OCI-M1 (cell line): ENCODE data around the gene FCGBP.
"Not testable (repeated sequence)": the region's sequence is repeated elsewhere in the genome, so short reads cannot be mapped to it uniquely, and the experiment has no call there.

Experiments
- DNase-seq: peaks from one replicate; lab custom pipeline; 2025; lab: John Stamatoyannopoulos, UW

Gene FCGBP

GRCh38 chr19:39890755-39891551 lies 43.5 kb downstream of the FCGBP start:
- no peak for DNase-seq

DNA sequence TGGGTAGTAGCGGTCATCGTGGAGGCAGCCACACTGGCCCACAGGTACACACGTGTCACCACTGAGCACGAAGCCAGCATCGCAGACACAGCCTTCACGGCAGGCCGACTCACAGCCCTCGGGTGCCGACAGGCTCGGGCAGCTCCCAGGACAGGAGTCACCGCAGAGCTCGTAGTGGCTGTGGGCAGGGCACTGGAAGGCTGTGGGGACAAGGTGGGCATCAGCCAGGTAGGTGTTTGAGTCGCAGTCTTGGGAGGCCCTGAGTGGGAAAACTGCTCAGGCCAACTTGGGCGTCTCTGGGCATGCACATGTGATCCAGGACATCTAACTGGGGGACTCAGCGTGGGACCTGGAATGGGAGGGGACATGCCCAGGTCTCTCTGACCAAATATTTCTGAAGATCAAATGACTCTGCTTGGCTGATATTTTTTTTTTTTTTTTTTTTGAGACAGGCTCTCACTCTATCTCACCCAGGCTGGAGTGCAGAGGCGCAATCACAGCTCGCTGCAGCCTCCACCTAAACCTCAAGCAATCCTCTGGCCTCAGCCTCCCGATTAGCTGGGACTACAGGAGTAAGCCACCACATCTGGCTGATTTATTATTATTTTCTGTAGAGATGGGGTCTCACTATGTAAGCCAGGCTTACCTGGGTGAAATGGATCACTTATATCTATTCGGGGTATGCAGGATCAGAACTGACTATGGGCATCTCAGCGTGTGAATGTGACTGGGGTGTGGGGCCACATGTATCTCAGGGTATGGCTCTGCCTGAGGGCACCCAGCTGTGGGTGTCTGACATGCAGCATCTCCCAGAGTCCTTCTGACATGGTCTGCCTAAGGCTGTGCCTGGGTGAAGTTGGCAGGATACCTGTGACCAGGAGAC lies 44.3 kb downstream of the FCGBP start:
- DNase-seq: not testable (repeated sequence)

DNA sequence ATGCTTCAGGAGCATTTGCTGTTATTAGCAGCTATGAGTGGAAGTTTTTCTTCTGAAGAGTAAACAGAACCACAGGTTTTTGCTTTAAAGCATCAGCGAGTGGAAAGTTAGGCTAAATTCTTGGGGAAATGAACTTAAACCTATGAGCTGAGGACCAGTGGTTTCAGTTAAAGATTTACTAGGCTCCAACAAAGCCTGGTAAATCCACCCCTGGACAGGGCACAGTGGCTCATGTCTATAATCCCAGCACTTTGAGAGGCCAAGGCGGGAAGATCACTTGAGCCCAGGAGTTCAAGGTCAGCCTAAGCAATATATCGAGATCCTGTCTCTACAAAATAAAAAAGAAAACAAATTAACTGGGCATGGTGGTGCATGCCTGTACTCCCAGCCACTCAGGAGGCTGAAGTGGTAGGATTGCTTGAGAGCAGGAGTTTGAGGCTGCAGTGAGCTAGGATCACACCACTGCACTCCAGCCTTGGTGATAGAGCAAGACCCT lies 46.9 kb downstream of the FCGBP start:
- DNase-seq: not testable (repeated sequence)

GRCh38 chr19:39885821-39886554 lies 48.4 kb downstream of the FCGBP start:
- not testable (repeated sequence) for DNase-seq

GRCh38 chr19:39884721-39885120 lies 49.7 kb downstream of the FCGBP start:
- DNase-seq: not testable (repeated sequence)
